ENCODE data around the gene MUC13.

The MUC13 gene

DNA sequence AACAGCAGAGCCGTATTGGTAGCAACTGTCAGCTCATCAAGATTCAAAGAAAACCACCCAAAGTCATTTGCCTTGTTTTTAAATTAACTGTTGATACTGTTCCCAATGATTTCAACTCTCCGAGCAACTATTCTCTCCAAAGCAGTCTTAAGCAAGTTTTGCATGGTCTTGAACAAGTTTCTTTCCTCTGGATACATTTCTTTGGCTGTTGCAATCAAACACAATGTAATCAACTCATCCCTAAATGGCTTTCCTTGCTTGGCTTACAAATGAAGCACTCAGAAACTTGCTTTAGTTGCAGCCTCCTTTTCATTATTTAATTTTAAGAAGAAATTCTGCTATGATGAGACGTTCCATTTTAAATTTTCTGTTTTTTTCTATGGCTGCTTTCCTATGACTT lies 15.5 kb upstream of the MUC13 start:
- no peak for DNase-seq (ENCODE audit: extremely low read depth in 1 of 2, low read depth in 1 of 2)

GRCh38 chr3:124942613-124943012 lies 8.1 kb upstream of the MUC13 start:
- DNase-seq (ENCODE audit: extremely low read depth in 1 of 2, low read depth in 1 of 2): no peak

DNA sequence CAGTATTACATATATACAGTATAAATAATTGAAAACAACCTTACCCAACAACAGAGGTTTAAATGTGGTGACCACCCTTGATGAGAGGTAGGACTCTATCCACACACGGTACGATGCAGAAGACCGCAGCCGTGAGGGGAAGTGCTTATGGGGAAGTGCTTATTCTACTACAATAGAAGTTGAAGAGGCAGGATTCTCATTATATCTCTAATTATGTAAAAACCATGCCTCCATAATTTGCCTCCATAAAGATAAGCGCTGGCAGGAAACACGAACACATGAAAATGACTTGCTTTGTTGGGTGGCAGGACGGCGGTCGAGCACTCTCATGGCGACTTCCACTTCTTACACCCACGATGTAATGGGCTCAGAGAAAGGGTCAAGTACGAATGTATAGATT lies 7.2 kb upstream of the MUC13 start:
- no peak for DNase-seq (ENCODE audit: extremely low read depth in 1 of 2, low read depth in 1 of 2)

DNA sequence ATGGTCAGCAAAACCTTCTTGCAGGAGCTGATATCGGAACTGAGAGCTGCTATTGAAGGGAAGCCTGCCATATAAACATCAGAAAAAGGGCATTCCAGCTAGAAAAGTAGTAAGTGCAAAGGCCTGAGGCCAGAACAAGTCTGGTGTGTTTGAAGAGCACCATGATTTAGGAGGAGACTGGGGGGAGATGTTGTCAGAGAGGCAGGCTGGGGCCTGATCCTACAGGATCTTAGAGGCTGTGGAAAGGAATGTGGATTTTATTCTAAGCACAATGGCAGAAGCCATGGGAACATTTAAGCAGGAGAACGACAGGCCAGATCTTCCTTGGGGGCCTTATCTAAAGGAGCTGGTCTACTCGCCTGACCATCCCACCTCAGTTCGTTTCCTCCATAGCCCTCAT lies 5.1 kb upstream of the MUC13 start:
- DNase-seq (ENCODE audit: extremely low read depth in 1 of 2, low read depth in 1 of 2): no peak

DNA sequence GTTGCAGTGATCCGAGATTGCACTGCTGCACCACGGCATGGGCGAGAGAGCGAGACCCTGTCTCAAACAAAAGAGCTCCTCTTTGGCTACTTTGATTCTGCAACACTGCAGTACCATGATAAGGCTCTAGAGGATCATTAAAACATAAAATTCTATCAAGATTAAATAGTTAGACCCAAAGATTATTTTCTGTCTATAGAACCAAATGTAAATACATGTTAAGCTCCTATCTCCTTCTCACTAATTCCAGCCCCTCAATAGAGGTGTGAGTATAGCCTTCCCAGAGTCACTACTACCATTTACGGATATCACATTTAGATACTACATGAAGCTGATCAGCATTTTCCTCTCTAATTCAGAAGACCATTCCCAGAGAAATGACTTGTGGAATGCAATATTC lies 4.3 kb upstream of the MUC13 start:
- no peak for DNase-seq (ENCODE audit: extremely low read depth in 1 of 2, low read depth in 1 of 2)

GRCh38 chr3:124937049-124937448 lies 2.5 kb upstream of the MUC13 start:
- no peak for DNase-seq (ENCODE audit: extremely low read depth in 1 of 2, low read depth in 1 of 2)

- no peak for DNase-seq (ENCODE audit: extremely low read depth in 1 of 2, low read depth in 1 of 2)
These were observed 1.4 kb upstream of the MUC13 start for GRCh38 chr3:124935794-124936542.

- DNase-seq (ENCODE audit: extremely low read depth in 1 of 2, low read depth in 1 of 2): no peak
These were observed 713 bp upstream of the MUC13 start for GRCh38 chr3:124935264-124935663.

DNA sequence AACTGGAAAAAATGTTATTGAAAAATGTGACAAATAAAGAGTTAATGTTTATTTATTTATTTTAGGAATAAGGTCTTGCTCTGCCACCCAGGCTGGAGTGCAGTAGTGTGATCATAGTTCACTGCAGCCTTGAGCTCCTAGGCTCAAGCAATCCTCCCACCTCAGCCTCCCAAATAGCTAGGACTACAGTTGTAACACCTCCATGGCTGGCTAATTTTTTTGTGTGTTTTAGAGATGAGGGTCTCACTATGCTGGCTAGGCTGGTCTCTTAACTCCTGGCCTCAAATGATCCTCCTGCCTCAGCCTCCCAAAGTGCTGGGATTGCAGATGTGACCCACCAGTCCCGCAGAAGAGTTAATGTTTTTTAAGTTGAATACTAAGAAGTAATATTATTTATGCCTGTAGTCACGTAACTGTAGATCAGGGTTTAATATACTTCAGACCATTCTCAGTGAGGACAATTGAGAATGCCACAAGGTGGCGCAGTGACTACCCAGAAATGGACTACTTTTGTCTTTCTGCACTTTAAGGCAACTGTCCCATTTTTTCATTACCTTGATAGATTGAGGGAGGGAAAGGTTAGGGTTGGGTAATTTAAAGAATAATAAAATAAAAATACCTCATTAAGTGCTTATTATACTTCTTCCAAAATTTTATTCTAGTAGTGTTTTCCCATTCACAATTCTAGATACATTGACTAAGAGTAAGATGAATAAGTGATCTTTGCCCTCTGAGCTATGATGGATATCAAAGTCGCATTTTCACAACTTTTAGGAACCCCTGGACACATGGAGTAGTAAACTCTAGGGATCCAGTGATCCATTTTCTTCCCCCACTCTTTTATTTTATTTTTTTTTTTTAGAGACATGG lies 6.0 kb downstream of the MUC13 start:
- DNase-seq (ENCODE audit: extremely low read depth in 1 of 2, low read depth in 1 of 2): peak in 1 of 2 donors; percentile 36

DNA sequence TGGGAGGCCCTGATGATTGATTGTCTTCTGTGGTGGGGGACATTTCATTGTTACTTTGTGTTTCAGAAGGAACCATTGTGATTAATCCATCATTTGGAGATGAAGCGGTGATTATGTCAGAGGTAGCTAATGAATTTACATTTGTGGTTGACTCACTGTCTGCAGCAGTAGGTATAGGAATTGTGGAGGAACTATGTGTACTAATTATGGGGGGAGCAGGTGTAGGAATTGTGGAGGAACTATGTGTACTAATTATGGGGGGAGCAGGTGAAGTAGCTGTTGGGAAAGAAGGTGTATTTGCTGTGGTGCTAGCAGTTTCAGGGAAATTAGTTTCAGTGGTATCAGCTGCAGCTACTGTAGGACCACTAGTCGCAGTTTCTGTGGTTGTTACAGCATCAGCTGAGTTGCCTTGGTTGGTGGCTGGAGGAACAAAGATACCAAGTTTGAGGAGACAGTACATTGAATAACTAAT lies 6.9 kb downstream of the MUC13 start:
- no peak for DNase-seq (ENCODE audit: extremely low read depth in 1 of 2, low read depth in 1 of 2)

GRCh38 chr3:124926426-124927101 lies 8.0 kb downstream of the MUC13 start:
- no peak for DNase-seq (ENCODE audit: extremely low read depth in 1 of 2, low read depth in 1 of 2)

DNA sequence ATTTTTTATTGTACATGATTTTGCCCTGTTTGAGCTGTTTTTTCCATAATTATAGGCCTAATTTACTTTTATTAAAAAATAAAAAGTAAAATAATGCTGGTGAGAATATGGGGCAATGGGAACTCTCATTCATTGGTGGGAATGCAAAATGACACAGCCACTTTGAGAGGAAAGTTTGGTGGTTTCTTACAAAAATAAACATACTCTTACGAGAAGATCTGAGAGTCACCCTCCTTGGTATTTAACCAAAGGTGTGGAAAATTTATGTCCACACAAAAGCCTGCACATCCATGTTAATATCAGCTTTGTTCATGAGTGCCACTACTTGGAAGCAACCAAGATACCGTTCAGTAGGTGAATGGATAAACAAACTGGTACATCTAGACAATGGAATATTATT lies 9.8 kb downstream of the MUC13 start:
- no peak for DNase-seq (ENCODE audit: extremely low read depth in 1 of 2, low read depth in 1 of 2)

DNA sequence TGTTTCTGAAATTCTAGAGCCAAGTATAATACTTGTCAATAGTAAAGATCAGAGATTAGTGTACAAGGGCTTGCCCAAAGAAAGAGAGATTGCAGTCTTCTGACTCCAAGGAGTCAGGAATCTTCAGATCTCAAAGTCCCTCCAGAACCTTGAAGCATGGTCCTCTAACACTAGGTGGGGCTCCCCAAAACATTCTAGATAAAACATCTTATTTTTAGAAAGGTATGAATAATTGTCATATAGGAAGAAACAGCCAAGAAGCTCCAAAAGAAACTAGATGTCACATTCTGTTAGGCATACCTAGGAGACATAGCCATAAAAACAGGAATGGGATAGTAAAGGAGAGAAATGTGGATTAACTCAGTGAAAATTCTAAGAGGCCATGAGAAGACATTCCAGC lies 10.7 kb downstream of the MUC13 start:
- DNase-seq (ENCODE audit: extremely low read depth in 1 of 2, low read depth in 1 of 2): no peak

DNA sequence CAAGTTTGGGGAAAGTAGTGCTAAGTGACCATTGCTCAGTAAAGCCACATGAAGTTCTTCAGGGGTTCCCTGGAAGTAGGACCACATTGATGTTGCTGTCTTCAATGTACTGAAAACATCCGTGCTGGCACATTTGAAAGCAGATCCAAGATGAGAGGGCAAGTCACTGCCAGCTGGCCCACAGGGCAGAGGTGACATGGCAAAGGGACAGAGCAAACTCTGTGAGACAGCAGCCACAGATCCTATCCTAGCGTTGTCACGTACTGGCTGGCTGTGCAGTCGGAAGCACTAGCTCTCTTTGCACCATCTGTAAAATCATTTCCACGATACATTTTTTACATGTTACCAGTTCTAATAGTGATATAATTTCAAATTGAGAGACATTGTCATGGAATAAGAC lies 13.8 kb downstream of the MUC13 start:
- no peak for DNase-seq (ENCODE audit: extremely low read depth in 1 of 2, low read depth in 1 of 2)

- no peak for DNase-seq (ENCODE audit: extremely low read depth in 1 of 2, low read depth in 1 of 2)
These were observed 14.8 kb downstream of the MUC13 start for GRCh38 chr3:124919756-124920155.

DNA sequence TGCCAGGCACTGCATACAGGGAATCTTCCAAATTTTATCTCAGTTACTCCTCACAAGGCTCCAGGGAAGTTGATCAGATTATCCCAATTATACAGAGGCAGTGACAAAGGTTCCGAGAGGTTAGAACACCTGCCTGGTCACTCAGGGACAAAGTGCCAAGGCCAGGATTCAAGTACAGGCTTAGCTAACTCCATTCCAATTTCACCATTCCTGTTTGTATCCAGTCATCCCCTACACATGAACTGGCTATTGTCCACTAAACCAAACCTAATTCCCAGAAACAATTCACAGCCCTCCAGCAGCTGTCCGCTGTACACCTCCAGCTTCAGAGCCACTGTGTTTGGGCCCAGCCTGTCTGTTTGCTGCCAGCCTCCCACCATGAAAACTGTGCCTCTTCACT lies 16.0 kb downstream of the MUC13 start:
- DNase-seq (ENCODE audit: extremely low read depth in 1 of 2, low read depth in 1 of 2): no peak

GRCh38 chr3:124916837-124917409 lies 17.6 kb downstream of the MUC13 start:
- DNase-seq (ENCODE audit: extremely low read depth in 1 of 2, low read depth in 1 of 2): no peak

- DNase-seq (ENCODE audit: extremely low read depth in 1 of 2, low read depth in 1 of 2): no peak
These were observed 19.3 kb downstream of the MUC13 start for GRCh38 chr3:124915254-124915653.

- DNase-seq (ENCODE audit: extremely low read depth in 1 of 2, low read depth in 1 of 2): no peak
These were observed 26.6 kb downstream of the MUC13 start for GRCh38 chr3:124907957-124908356.

DNA sequence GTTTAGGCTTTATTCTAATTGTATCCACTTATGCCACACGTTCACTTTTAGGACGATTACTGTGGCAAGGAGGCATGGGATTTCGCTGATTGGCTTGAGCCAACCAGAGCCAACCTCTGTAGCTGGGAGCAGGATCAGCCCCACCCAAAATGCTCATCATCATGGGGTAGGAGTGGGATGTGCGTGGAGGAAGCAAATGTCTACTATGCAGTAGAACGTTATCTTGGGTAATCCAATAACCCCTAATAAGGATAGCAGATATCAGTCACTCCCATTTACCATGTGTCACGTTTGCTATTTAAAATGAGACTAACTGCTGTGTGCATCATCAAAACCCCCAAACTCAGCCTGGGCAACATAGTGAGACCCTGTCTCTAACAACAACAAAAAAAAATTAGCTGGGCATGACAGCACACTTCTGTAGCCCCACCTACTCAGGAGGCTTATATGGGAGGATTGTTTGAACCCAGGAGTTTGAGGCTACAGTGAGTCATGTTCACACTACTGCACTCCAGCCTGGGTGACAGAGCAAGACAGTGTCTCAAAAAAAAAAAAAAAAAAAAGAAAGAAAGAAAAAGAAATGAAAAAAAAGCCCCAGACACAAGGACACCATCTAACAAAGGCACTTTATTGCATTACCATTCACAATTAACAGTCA lies 29.6 kb downstream of the MUC13 start:
- DNase-seq (ENCODE audit: extremely low read depth in 1 of 2, low read depth in 1 of 2): no peak
